Regular cardiac myocyte (primary cell): ENCODE results near the gene PODN. TPM values are rescaled to one million over a fixed set of nuclear protein-coding genes. Genes with fewer than 3 reads are reported as not detected.

Source experiments
- total RNA-seq: library from RNA; depleted of rRNA; stranded (reverse); fragments of >200 nt; gene quantifications from 2 replicates; pipeline ENCODE4 v1.2.3, GENCODE V29; 2014

PODN gene, protein sequence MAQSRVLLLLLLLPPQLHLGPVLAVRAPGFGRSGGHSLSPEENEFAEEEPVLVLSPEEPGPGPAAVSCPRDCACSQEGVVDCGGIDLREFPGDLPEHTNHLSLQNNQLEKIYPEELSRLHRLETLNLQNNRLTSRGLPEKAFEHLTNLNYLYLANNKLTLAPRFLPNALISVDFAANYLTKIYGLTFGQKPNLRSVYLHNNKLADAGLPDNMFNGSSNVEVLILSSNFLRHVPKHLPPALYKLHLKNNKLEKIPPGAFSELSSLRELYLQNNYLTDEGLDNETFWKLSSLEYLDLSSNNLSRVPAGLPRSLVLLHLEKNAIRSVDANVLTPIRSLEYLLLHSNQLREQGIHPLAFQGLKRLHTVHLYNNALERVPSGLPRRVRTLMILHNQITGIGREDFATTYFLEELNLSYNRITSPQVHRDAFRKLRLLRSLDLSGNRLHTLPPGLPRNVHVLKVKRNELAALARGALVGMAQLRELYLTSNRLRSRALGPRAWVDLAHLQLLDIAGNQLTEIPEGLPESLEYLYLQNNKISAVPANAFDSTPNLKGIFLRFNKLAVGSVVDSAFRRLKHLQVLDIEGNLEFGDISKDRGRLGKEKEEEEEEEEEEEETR
- total RNA-seq = 5.6 and 22.3 TPM in 2 replicates

DNA sequence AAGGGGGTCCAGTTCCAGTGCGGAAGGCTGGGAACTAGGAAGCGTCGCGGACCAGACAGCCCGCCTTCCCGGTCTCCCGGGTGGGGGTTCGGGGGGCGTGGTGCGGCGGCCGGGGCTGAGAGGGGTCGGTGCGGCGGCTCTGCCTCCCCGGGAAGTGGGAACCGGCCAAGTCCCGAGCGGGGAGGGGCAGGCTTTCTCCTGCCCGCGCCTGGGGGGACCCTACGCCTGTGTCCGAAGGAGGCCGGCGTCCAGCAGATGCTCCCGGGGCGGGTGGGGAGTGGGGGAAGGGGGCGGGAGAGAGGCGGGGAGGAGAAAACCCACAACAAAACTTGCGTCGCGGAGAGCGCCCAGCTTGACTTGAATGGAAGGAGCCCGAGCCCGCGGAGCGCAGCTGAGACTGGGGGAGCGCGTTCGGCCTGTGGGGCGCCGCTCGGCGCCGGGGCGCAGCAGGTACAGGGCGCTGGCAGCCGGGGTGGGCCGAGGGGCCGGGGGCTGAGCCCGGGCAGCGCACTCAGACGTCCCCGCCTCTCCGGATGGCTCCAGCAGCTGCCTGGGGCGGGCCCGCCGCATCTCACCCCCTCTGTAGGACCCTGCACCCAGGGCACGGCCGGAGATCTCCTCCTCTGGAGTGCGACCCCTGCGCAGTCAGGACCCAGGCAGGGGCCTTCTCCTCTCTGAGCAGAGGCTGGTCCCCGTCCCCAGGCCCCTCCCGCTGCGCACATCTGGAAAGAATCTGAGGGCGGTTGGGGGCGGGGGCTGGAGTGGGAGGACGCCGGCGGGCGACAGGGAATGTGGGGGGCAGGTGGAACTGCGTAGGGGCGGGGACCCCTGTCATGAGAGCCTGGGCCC, at the start of gene PODN:
Gene PODN, plus strand, starts transcription at position 355 of the 849 bp plus-strand sequence. CDS start 7,643 bp downstream, outside the sequence.

Other genes starting within 250 kb of the PODN start
- gene ZYG11A, start 219.5 kb upstream of the PODN start, total RNA-seq = 0.28 and 2.3 TPM in 2 replicates
- 18.6 and 26.5 TPM in 2 replicates for gene ECHDC2, start 140.5 kb upstream of the PODN start, total RNA-seq
- 201 and 226 TPM in 2 replicates for gene SCP2, start 134.9 kb upstream of the PODN start, total RNA-seq
- 0.58 and 1.1 TPM in 2 replicates for gene SLC1A7, start 80.4 kb downstream of the PODN start, total RNA-seq
- 11.8 and 14.0 TPM in 2 replicates for gene CPT2, start 134.6 kb downstream of the PODN start, total RNA-seq
- gene CZIB, start 158.4 kb downstream of the PODN start, total RNA-seq = 44.3 and 48.5 TPM in 2 replicates
- 22.3 and 70.4 TPM in 2 replicates for gene MAGOH, start 176.3 kb downstream of the PODN start, total RNA-seq